ELF-1 (cell line): ENCODE results near the gene ADAP2.
"Not testable (repeated sequence)": the region's sequence is repeated elsewhere in the genome, so short reads cannot be mapped to it uniquely, and the experiment has no call there.

Experiments
- DNase-seq: peaks from one replicate; pipeline ENCODE4 v3.0.0-alpha.2; 2016; ENCODE audit warnings: low read depth, low spot score

The ADAP2 gene

DNA sequence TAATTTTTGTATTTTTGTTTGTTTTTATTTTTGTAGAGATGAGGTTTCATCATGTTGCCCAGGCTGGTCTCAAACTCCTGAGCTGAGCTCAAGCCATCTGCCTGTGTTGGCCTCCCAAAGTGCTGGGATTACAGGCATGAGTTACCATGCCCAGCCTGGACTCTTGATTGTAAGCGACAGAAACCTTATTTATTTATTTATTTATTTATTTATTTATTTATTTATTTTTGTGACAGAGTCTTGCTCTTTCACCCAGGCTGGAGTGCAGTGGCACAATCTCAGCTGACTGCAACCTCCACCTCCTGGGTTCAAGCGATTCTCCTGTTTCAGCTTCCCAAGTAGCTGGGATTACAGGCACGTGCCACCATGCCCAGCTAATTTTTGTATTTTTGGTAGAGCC is 8.1 kb downstream of the ADAP2 start:
- DNase-seq: not testable (repeated sequence)

DNA sequence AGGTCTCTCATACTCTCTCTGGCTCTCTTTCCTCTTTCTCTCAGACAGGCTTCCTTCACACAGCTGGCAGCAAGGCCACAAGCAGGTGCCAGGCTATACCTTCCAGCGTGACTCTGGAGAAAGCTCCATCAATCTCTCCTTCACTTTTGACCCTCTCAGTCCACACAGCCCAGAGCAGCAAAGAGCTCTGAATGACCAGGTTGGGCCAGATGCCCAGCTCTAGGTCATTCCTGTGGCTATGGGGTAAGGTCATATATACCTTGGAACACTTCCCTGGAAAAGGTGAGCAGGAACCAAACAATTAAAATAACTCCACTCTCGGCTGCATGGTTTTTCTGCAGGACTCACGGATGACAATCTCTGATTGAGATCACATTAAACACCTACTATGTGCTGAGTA is 8.8 kb downstream of the ADAP2 start:
- no peak for DNase-seq

DNA sequence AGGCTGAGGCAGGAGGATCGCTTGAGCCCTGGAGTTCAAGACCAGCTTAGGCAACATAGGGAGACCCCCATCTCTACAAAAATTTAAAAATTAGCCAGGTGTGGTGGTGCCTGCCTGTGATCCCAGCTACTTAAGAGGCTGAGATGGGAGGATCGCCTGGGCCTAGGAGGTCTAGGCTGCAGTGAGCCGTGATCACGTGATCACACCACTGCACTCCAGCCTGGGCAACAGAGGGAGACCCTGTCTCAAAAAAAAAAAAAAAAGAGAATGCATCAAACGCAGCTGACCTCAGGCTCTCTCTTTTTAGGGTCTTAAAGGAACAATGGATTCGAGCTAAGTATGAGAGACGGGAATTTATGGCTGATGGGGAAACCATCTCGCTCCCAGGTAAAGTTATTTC is 9.8 kb downstream of the ADAP2 start:
- not testable (repeated sequence) for DNase-seq

DNA sequence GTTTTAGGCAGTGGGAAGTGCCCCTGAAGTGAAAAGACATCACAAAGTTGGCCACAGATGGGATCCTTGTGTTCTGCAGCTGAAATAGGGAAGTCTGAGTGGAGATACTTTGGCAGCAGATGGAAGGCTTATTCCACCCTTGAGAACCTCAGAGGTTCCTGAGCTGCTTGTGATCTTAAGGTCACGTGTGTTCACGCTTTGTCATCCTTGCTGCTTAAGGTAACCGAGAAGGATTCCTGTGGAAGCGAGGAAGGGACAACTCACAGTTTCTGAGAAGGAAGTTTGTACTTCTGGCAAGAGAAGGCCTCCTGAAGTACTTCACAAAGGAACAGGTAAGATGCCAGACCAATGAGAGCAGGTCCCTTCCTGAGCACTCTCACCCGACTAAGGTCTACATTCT is 12.2 kb downstream of the ADAP2 start:
- no peak for DNase-seq

- DNase-seq: no peak
Measured at GRCh38 chr17:30939051-30939689, 17.4 kb downstream of the ADAP2 start.

DNA sequence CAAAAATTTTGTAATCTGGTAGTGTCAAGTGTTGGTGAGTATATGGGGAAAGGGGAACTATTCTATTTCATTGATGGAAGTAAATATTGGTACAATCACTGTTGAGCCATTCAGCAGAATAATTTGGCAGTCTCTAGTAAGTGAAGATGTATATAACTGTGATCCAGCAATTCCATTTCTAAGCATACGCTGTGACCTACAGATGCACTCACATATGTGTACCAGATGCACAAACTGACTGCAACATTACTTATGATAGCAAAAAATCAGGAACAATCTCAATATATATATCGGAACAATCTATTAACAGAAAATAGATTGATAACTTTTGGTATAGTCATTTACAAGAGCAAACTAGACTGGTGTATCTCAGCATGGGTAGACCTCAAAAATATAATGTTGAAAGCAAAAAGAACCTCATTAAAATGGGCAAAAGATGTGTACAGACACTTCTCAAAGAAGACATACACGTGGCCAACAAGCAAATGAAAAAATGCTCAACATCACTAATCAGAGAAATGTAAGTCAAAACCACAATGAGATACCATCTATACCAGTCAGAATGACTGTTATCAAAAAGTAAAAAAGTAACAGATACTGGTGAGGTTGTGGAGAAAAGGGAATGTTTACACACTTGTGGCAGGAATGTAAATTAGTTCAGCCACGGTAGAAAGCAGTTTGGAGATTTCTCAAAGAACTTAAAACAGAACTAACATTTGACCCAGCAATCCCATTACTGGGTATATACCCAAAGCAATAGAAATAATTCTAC is 20.7 kb downstream of the ADAP2 start:
- DNase-seq: no peak

DNA sequence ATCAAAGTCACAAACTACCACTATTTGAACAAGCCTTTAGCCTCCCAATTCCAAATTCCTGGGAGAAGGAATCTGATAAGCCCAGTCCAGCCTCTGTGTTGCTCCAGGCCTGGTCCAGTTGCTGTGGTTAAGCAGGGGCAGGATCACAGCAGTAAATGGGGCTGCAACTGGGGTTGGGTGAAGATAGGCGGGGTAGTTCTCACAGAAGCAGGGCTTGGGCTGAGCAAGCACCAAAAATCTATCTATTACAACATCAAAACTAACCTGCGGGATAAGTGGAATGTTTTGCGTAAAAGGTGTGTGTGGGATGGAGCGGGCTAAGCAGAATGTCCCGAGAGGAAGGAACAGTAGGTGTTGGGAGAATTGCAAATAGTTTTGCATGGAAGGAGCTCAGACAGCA is 26.1 kb downstream of the ADAP2 start:
- no peak for DNase-seq

DNA sequence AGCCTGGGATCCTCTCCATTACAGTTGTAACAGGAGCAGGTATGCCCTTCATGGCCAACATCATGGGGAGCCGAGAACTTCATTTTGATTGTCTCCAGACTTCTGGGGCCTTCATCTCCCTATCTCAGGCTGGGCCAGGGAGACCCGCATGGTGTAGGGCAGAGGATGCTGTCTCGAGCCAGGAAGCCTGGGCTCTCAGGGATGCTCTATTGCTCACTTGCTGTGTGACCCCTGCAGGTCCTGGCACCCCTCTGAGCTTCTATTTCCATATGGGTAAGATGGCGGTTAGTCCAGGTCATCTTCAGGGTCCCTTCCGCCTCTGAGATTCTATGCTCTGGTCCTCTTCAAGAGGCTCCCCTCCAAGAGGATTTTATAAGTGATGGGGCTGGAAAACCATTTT is 28.4 kb downstream of the ADAP2 start:
- DNase-seq: no peak

GRCh38 chr17:30950669-30951399 is 29.1 kb downstream of the ADAP2 start:
- no peak for DNase-seq

GRCh38 chr17:30952638-30953393 is 31.1 kb downstream of the ADAP2 start:
- DNase-seq: no peak

DNA sequence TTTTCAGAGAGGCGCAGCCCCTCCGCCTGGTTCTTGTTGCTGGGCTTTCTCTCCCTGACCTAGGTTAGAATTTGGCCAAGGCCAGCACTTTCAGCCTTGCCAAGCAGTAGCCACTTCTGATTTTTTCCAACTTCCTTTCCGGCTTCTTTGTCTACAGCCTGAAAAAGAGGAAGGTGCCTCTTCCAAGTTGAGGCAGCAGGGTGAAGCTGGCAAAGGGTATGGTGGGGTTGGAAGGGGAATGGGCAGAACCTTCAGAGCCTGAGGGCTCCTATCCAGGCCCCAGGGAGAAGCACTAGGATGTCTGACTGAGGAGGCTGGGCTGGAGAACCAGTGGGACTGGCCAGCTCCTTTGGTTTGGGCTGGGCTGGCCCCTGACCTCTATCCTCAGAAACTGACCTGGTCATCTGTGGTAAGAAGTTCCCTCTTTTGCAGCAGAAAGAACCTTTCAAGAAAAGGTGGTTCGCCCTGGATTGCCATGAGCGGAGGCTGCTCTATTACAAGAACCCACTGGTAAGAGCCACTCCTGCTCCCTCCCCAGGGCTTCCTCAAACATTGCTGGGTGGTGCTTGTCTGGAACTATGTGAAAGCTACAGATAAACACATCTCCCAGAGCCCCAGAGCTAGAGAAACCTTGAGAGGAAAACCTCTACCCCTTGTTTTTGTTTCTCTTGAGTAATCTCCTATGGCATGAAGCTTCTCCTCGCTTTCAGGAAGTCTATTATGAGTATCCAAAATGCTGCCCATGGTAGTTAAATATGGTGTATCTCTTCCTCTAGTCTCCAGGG is 32.5 kb downstream of the ADAP2 start:
- DNase-seq: no peak

DNA sequence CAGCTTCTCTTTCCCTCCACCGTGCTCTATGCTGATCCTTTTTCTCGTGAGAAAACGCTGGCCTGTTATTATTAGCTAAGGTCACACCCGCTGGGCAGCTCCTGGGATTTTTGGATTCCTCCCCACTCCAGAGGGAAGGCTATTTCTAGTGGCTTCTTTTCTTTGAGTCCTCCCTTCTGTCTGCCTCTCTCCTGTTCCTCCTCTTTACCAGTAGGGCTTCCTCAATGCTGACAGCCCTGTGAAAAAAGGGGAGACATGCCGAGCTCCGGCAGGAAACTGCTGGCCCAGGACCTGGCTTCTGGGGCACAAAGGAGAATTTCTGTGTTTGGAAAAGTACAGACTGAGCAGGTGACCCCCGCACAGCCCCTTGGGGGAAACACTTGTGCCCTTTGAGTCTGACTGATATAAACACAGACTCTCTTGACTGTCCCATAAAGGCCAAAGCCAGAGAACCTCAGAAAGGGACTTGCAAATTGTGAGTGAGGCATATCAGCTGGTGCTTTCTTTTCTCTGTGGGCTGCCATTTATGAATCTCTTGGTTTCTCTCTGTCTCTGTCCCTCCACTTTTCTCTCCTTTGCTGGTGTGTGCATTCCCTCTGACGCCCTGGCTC is 35.1 kb downstream of the ADAP2 start:
- DNase-seq: no peak

DNA sequence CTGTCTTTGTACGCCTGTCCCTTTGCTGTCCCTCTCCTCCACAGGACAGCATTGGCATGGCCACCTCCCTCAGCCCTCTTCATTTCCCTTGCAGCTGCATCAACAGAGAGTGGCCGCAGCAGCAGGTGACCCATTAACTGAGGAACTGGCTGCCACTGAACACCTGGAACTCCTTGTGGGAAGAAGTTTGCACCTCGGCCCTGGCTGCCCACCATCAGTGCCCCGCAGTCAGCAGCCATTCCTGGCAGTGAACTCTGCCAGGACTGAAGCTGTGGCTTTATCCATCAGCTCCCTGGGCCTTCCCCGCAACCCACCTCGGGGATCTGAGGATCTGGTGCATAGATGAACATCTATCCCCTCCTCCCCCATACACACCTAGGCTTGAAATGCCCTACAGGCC is 36.0 kb downstream of the ADAP2 start:
- no peak for DNase-seq

GRCh38 chr17:30958187-30958586 is 36.4 kb downstream of the ADAP2 start:
- no peak for DNase-seq

DNA sequence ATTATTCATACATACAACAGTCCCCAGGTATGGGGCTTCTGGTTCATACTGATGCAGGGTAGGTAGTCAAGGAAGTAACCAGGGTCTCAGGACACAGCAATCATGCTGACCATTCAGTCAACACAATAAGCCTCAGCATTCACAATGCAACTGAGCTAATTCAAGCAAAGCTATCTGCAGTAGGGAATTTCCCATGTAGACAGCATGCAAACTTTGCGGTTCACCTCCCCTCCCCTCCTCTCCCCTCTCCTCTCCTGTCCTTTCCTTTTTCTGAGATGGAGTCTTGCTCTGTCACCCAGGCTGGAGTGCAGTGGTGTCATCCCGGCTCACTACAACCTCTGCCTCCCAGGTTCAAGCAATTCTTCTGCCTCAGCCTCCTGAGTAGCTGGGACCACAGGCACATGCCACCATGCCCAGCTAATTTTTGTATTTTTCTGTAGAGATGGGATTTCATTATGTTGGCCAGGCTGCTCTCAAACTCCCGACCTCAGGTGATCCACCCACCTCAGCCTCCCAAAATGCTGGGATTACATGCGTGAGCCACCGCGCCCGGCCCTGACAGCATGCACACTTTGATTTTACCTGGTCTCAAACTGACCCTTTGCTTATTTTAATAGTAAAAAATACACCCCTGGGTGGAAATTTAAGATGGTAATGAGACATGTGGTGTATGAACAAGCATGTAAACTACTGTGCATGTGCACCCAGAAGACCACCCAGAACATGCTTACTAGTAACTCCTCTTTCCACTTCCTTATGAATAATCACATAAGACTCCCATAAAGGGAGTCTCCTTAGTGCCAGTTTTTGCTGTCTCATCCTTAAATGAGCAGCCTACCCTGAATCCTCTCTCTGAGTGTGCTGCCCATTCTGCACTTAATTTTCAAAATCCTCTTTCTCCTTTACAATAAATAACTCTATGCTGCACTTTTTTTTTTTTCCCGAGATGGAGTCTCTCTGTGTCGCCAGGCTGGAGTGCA is 39.8 kb downstream of the ADAP2 start:
- DNase-seq: no peak

DNA sequence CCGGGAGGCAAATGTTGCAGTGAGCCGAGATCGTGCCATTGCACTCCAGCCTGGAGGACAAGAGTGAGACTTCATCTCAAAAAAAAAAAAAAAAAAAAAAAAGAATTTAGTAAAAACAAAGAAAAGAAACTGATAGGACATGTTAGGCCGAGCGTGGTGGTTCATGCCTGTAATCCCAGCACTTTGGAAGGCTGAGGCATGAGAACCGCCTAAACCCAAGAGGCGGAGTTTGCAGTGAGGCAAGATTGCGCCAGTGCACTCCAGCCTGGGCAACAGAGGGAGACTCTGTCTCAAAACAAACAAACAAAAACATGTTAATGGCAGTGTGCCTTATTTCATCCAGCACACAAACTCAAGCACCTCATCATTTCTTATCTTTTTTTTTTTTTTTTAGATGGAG is 42.6 kb downstream of the ADAP2 start:
- DNase-seq: not testable (repeated sequence)

DNA sequence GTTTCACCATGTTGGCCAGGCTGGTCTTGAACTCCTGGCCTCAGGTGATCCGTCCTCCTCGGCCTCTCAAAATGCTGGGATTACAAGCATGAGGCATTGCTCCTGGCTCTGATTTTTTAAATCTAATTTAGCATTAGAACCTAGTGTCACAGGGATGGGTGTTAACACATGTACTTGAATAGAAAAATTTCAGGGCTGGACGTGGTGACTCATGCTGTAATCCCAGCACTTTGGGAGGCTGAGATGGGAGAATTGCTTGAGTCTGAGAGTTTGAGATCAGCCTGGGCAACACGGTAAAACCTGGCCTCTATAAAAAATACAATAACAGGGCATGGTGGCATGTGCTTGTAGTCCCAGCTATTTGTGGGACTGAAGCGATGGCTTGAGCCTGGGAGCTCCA is 43.1 kb downstream of the ADAP2 start:
- DNase-seq: no peak

GRCh38 chr17:30965686-30966085 is 43.9 kb downstream of the ADAP2 start:
- DNase-seq: no peak

GRCh38 chr17:30967911-30968310 is 46.2 kb downstream of the ADAP2 start:
- not testable (repeated sequence) for DNase-seq
